Muscle layer of duodenum (tissue), 2 donors: ENCODE measurements around the gene IRS2.

Experiments used
- H3K27ac ChIP-seq: one replicate; pipeline ENCODE4 v1.7.0; 2013; ENCODE audit warnings: mild to moderate bottlenecking, low read length
- H3K27me3 ChIP-seq: one replicate; pipeline ENCODE4 v1.7.0; 2013; ENCODE audit warnings: low read depth, mild to moderate bottlenecking, control low read depth, low read length
- H3K36me3 ChIP-seq, 2 donors: one replicate each; pipeline ENCODE4 v1.7.0; 2013; ENCODE audit warnings: low read length in 2 of 2, control low read depth in 1 of 2, mild to moderate bottlenecking in 1 of 2; ENCODE audit not compliant: insufficient read depth in 2 of 2, control insufficient read depth in 1 of 2
- H3K4me1 ChIP-seq, 2 donors: one replicate each; pipeline ENCODE4 v1.7.0; 2013; ENCODE audit warnings: low read length in 2 of 2, mild to moderate bottlenecking in 2 of 2, control low read depth in 1 of 2, moderate library complexity in 1 of 2; ENCODE audit not compliant: insufficient read depth in 2 of 2, control insufficient read depth in 1 of 2
- H3K4me3 ChIP-seq, 2 donors: one replicate each; pipeline ENCODE4 v1.7.0; 2013; ENCODE audit warnings: low read length in 2 of 2, low read depth in 1 of 2, mild to moderate bottlenecking in 1 of 2
- H3K9me3 ChIP-seq, 2 donors: one replicate each; pipeline ENCODE4 v1.7.0; 2013; ENCODE audit warnings: low read length in 2 of 2, control low read depth in 1 of 2, mild to moderate bottlenecking in 1 of 2; ENCODE audit not compliant: control insufficient read depth in 1 of 2
- donor health status: healthy.

The IRS2 gene

GRCh38 chr13:109778102-109778542 is 8.3 kb downstream of the IRS2 start:
- Histone ChIP-seq H3K36me3 (peaks cover 0 to 15% of the 10 kb centered on the region in 2 donors), H3K4me1 (peaks cover 21 to 59% of the 10 kb centered on the region in 2 donors), H3K27ac (no peak overlapping the region), H3K27me3 (no peaks in the 10 kb centered on the region), H3K4me3 (peak overlapping the region in 1 of 2 donors; percentile 19), H3K9me3 (no peaks in the 10 kb centered on the region)

- H3K4me1 ChIP-seq = peaks cover 21 to 52% of the 10 kb centered on the region in 2 donors
- H3K27me3 ChIP-seq = no peaks in the 10 kb centered on the region
- H3K27ac ChIP-seq = no peak overlapping the region
- H3K4me3 ChIP-seq = no peak overlapping the region
- no peaks in the 10 kb centered on the region for H3K9me3 ChIP-seq
- peaks cover 0 to 5% of the 10 kb centered on the region in 2 donors for H3K36me3 ChIP-seq
Observed at GRCh38 chr13:109776575-109776974, 9.8 kb downstream of the IRS2 start.

DNA sequence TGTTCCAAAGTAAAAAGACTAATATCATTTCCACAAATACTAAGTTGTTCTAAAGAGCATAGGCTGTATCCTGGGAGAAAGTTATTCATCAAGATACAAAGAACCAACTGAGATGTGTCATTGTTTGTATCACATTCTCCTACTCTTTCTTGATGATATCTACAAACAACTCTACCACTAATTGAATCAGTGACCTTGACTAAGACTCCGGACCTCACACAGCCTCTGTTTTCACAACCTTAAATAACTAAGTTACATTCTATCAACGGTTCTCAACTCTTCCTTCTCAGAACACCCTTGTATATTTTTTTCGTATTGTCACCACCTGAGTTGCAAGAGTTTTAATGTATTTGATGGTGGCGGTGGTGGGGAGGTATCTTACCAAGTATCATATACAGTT is 12.6 kb downstream of the IRS2 start:
- H3K9me3 ChIP-seq = no peaks in the 10 kb centered on the region
- peaks cover 11 to 28% of the 10 kb centered on the region in 2 donors for H3K4me1 ChIP-seq
- H3K27ac ChIP-seq = no peak overlapping the region
- H3K27me3 ChIP-seq = no peaks in the 10 kb centered on the region
- H3K36me3 ChIP-seq = peaks cover 0 to 5% of the 10 kb centered on the region in 2 donors
- no peak overlapping the region for H3K4me3 ChIP-seq

- peaks cover 6 to 23% of the 10 kb centered on the region in 2 donors for H3K4me1 ChIP-seq
- no peak overlapping the region for H3K4me3 ChIP-seq
- H3K9me3 ChIP-seq = no peaks in the 10 kb centered on the region
- H3K27me3 ChIP-seq = no peaks in the 10 kb centered on the region
- no peak overlapping the region for H3K27ac ChIP-seq
- H3K36me3 ChIP-seq = peaks cover 0 to 5% of the 10 kb centered on the region in 2 donors
Observed at GRCh38 chr13:109773276-109773675, 13.1 kb downstream of the IRS2 start.

GRCh38 chr13:109771926-109772325 is 14.5 kb downstream of the IRS2 start:
- Histone ChIP-seq H3K9me3 (no peaks in the 10 kb centered on the region), H3K4me3 (no peak overlapping the region), H3K27ac (no peak overlapping the region), H3K4me1 (peaks cover 0 to 23% of the 10 kb centered on the region in 2 donors), H3K27me3 (no peaks in the 10 kb centered on the region), H3K36me3 (peaks cover 0 to 5% of the 10 kb centered on the region in 2 donors)

GRCh38 chr13:109770436-109770835 is 15.9 kb downstream of the IRS2 start:
- Histone ChIP-seq H3K27me3 (no peaks in the 10 kb centered on the region), H3K9me3 (no peaks in the 10 kb centered on the region), H3K36me3 (peaks cover 0 to 5% of the 10 kb centered on the region in 2 donors), H3K4me3 (no peak overlapping the region), H3K4me1 (peaks cover 0 to 19% of the 10 kb centered on the region in 2 donors), H3K27ac (no peak overlapping the region)

- no peaks in the 10 kb centered on the region for H3K9me3 ChIP-seq
- H3K4me1 ChIP-seq = peaks cover 0 to 24% of the 10 kb centered on the region in 2 donors
- no peak overlapping the region for H3K27ac ChIP-seq
- H3K27me3 ChIP-seq = no peaks in the 10 kb centered on the region
- peaks cover 0 to 5% of the 10 kb centered on the region in 2 donors for H3K36me3 ChIP-seq
- no peak overlapping the region for H3K4me3 ChIP-seq
Observed at GRCh38 chr13:109769921-109770320, 16.5 kb downstream of the IRS2 start.

GRCh38 chr13:109769275-109769674 is 17.1 kb downstream of the IRS2 start:
- Histone ChIP-seq H3K27me3 (no peaks in the 10 kb centered on the region), H3K36me3 (peaks cover 0 to 5% of the 10 kb centered on the region in 2 donors), H3K4me1 (peaks cover 0 to 29% of the 10 kb centered on the region in 2 donors), H3K27ac (no peak overlapping the region), H3K4me3 (no peak overlapping the region), H3K9me3 (no peaks in the 10 kb centered on the region)

GRCh38 chr13:109768616-109769015 is 17.8 kb downstream of the IRS2 start:
- H3K27me3 ChIP-seq = no peaks in the 10 kb centered on the region
- peaks cover 0 to 5% of the 10 kb centered on the region in 2 donors for H3K36me3 ChIP-seq
- no peak overlapping the region for H3K27ac ChIP-seq
- H3K4me1 ChIP-seq = peaks cover 0 to 29% of the 10 kb centered on the region in 2 donors
- no peaks in the 10 kb centered on the region for H3K9me3 ChIP-seq
- H3K4me3 ChIP-seq = no peak overlapping the region

GRCh38 chr13:109768176-109768575 is 18.2 kb downstream of the IRS2 start:
- Histone ChIP-seq H3K9me3 (no peaks in the 10 kb centered on the region), H3K36me3 (peaks cover 0 to 5% of the 10 kb centered on the region in 2 donors), H3K4me1 (peaks cover 0 to 29% of the 10 kb centered on the region in 2 donors), H3K27ac (no peak overlapping the region), H3K27me3 (no peaks in the 10 kb centered on the region), H3K4me3 (no peak overlapping the region)

GRCh38 chr13:109767023-109767422 is 19.4 kb downstream of the IRS2 start:
- H3K27me3 ChIP-seq = no peaks in the 10 kb centered on the region
- H3K9me3 ChIP-seq = no peaks in the 10 kb centered on the region
- peaks cover 0 to under 1% of the 10 kb centered on the region in 2 donors for H3K36me3 ChIP-seq
- peaks cover 0 to 27% of the 10 kb centered on the region in 2 donors for H3K4me1 ChIP-seq
- no peak overlapping the region for H3K4me3 ChIP-seq
- no peak overlapping the region for H3K27ac ChIP-seq
